Thymus (tissue), 11 donors: ENCODE results near the gene CDX2. TPM values are rescaled to one million over a fixed set of nuclear protein-coding genes. Genes with fewer than 3 reads are reported as not detected.

Experiments used
- DNase-seq, 9 donors: peaks; one replicate each; pipeline ENCODE4 v3.0.0-alpha.2; 2013; ENCODE audit warnings: low spot score in 9 of 9, low read depth in 6 of 9, missing footprints in 1 of 9
- H3K27ac ChIP-seq, 2 donors: one replicate each; pipeline ENCODE4 v1.5.1; 2013; ENCODE audit warnings: control low read depth in 1 of 2, low read depth in 1 of 2, low read length in 1 of 2, mild to moderate bottlenecking in 1 of 2, moderate library complexity in 1 of 2
- H3K27me3 ChIP-seq, 2 donors: one replicate each; pipeline ENCODE4 v1.5.1; 2013; ENCODE audit warnings: low read length in 1 of 2; ENCODE audit not compliant: control insufficient read depth in 2 of 2, insufficient read depth in 1 of 2
- H3K36me3 ChIP-seq, 2 donors: one replicate each; pipeline ENCODE4 v1.5.1; 2013; ENCODE audit warnings: low read length in 1 of 2, mild to moderate bottlenecking in 1 of 2, moderate library complexity in 1 of 2; ENCODE audit not compliant: control insufficient read depth in 2 of 2, insufficient read depth in 2 of 2
- H3K4me1 ChIP-seq, 2 donors: one replicate each; pipeline ENCODE4 v1.5.1; 2013; ENCODE audit warnings: low read length in 2 of 2; ENCODE audit not compliant: control insufficient read depth in 2 of 2, insufficient read depth in 2 of 2
- H3K4me3 ChIP-seq, 2 donors: one replicate each; pipeline ENCODE4 v1.5.1; 2013; ENCODE audit warnings: low read length in 2 of 2, control low read depth in 1 of 2, mild to moderate bottlenecking in 1 of 2
- H3K9me3 ChIP-seq, 2 donors: one replicate each; pipeline ENCODE4 v1.5.1; 2013; ENCODE audit warnings: low read length in 1 of 2, mild to moderate bottlenecking in 1 of 2; ENCODE audit not compliant: control insufficient read depth in 2 of 2, insufficient read depth in 1 of 2
- whole genome bisulfite sequencing: extraction: QIAGEN DNeasy Blood & Tissue Kit; methylation state at CpG from one replicate; pipeline ENCODE4 v1.1.7; 2013; 5-methylcytosine and 5-hydroxymethylcytosine counted together
- polyA plus RNA-seq: library from polyadenylated mRNA; stranded (reverse); fragments of 200-250 nt; gene quantifications from one replicate; pipeline ENCODE4 v1.2.3, GENCODE V29; 2013
- total RNA-seq: library from RNA; stranded (reverse); fragments of 120-200 nt; gene quantifications from one replicate; pipeline ENCODE4 v1.2.4, GENCODE V29; 2013
- donor health status: healthy.

Gene CDX2
- total and polyA plus RNA-seq, 2 donors, result 0.09 to 0.64 TPM

GRCh38 chr13:27962982-27963381 lies 6.1 kb downstream of the CDX2 start:
- WGBS, result 60% methylated on average over 9 of the region's 9 CpGs
- Histone ChIP-seq H3K27ac (no peak overlapping the region), H3K27me3 (peaks cover 87 to 100% of the 10 kb centered on the region in 2 donors), H3K36me3 (no peaks in the 10 kb centered on the region), H3K4me1 (peaks cover 0 to 3% of the 10 kb centered on the region in 2 donors), H3K9me3 (no peaks in the 10 kb centered on the region), H3K4me3 (no peak overlapping the region)
- DNase-seq, result no peak

- no peak for DNase-seq
- Histone ChIP-seq H3K9me3 (no peaks in the 10 kb centered on the region), H3K4me3 (no peak overlapping the region), H3K27me3 (peaks cover 83 to 100% of the 10 kb centered on the region in 2 donors), H3K27ac (no peak overlapping the region), H3K36me3 (no peaks in the 10 kb centered on the region), H3K4me1 (peaks cover 0 to 3% of the 10 kb centered on the region in 2 donors)
- WGBS, result 46% methylated on average over 6 of the region's 6 CpGs
Measured at GRCh38 chr13:27962128-27962841, 6.8 kb downstream of the CDX2 start.

- Histone ChIP-seq H3K9me3 (no peaks in the 10 kb centered on the region), H3K27me3 (peaks cover 81 to 100% of the 10 kb centered on the region in 2 donors), H3K36me3 (no peaks in the 10 kb centered on the region), H3K4me1 (peaks cover 0 to 3% of the 10 kb centered on the region in 2 donors), H3K4me3 (peak overlapping the region in 1 of 2 donors; percentile 9), H3K27ac (no peak overlapping the region)
- DNase-seq, result no peak
- 6% methylated on average over 25 of the region's 25 CpGs for WGBS
Measured at GRCh38 chr13:27961227-27962085, 7.7 kb downstream of the CDX2 start.

GRCh38 chr13:27960362-27961226 lies 8.5 kb downstream of the CDX2 start:
- 2% methylated on average over 73 of the region's 73 CpGs for WGBS
- Histone ChIP-seq H3K27ac (no peak overlapping the region), H3K4me1 (peaks cover 0 to 3% of the 10 kb centered on the region in 2 donors), H3K9me3 (no peaks in the 10 kb centered on the region), H3K27me3 (peaks cover 76 to 100% of the 10 kb centered on the region in 2 donors), H3K4me3 (peak overlapping the region in 1 of 2 donors; percentile 9), H3K36me3 (no peaks in the 10 kb centered on the region)
- DNase-seq, result peak in 3 of 9 donors; percentile 10 to 40 (median 36)

GRCh38 chr13:27959976-27960361 lies 9.1 kb downstream of the CDX2 start:
- Histone ChIP-seq H3K4me3 (no peak overlapping the region), H3K4me1 (peaks cover 0 to 3% of the 10 kb centered on the region in 2 donors), H3K36me3 (no peaks in the 10 kb centered on the region), H3K9me3 (no peaks in the 10 kb centered on the region), H3K27ac (no peak overlapping the region), H3K27me3 (peaks cover 72 to 100% of the 10 kb centered on the region in 2 donors)
- WGBS, result 26% methylated on average over 14 of the region's 14 CpGs
- DNase-seq, result no peak

GRCh38 chr13:27956576-27957300 lies 12.4 kb downstream of the CDX2 start:
- H3K4me1 ChIP-seq, result peaks cover 0 to 14% of the 10 kb centered on the region in 2 donors
- WGBS, result 28% methylated on average over 5 of the region's 5 CpGs
- no peaks in the 10 kb centered on the region for H3K9me3 ChIP-seq
- H3K36me3 ChIP-seq, result no peaks in the 10 kb centered on the region
- DNase-seq, result no peak
- peaks cover 68 to 96% of the 10 kb centered on the region in 2 donors for H3K27me3 ChIP-seq
- H3K4me3 ChIP-seq, result no peak overlapping the region
- no peak overlapping the region for H3K27ac ChIP-seq

GRCh38 chr13:27955014-27955591 lies 14.0 kb downstream of the CDX2 start:
- no peak overlapping the region for H3K4me3 ChIP-seq

GRCh38 chr13:27954406-27954851 lies 14.7 kb downstream of the CDX2 start:
- DNase-seq, result no peak
- no peak overlapping the region for H3K27ac ChIP-seq
- WGBS, result 7% methylated on average over 56 of the region's 56 CpGs

More at GRCh38 chr13:27955014-27955591, 14.0 kb downstream of the CDX2 start:
- 44% methylated on average over 11 of the region's 11 CpGs for WGBS
- no peak for DNase-seq
- Histone ChIP-seq H3K9me3 (no peaks in the 10 kb centered on the region), H3K4me1 (peaks cover 0 to 11% of the 10 kb centered on the region in 2 donors), H3K36me3 (no peaks in the 10 kb centered on the region), H3K27ac (no peak overlapping the region), H3K27me3 (peaks cover 54 to 90% of the 10 kb centered on the region in 2 donors)

More at GRCh38 chr13:27954406-27954851, 14.7 kb downstream of the CDX2 start:
- Histone ChIP-seq H3K36me3 (no peaks in the 10 kb centered on the region), H3K4me3 (peak overlapping the region in 1 of 2 donors; percentile 48), H3K9me3 (no peaks in the 10 kb centered on the region), H3K4me1 (peaks cover 0 to 11% of the 10 kb centered on the region in 2 donors), H3K27me3 (peaks cover 47 to 83% of the 10 kb centered on the region in 2 donors)
